Stomach smooth muscle (tissue), 2 donors: ENCODE results near the gene HSPA1L.
A peak's percentile ranks its signal among the peaks of the same experiment; 100 is the strongest.

Source experiments
- H3K27ac ChIP-seq: one replicate; pipeline ENCODE4 v1.7.0; 2013; ENCODE audit warnings: mild to moderate bottlenecking, low read length, inconsistent platforms
- H3K27me3 ChIP-seq, 2 donors: one replicate each; pipeline ENCODE4 v1.7.0; 2013; ENCODE audit warnings: low read length in 2 of 2; ENCODE audit not compliant: insufficient read depth in 2 of 2, control insufficient read depth in 1 of 2
- H3K36me3 ChIP-seq, 2 donors: one replicate each; pipeline ENCODE4 v1.7.0; 2013; ENCODE audit warnings: low read length in 2 of 2; ENCODE audit not compliant: control insufficient read depth in 2 of 2, insufficient read depth in 2 of 2
- H3K4me1 ChIP-seq: one replicate; pipeline ENCODE4 v1.7.0; 2013; ENCODE audit warnings: low read length; ENCODE audit not compliant: control insufficient read depth, insufficient read depth
- H3K4me3 ChIP-seq, 2 donors: one replicate each; pipeline ENCODE4 v1.7.0; 2013; ENCODE audit warnings: low read length in 2 of 2
- H3K9ac ChIP-seq, 2 donors: one replicate each; pipeline ENCODE4 v1.7.0; 2013; ENCODE audit warnings: low read length in 2 of 2, mild to moderate bottlenecking in 1 of 2
- H3K9me3 ChIP-seq, 2 donors: one replicate each; pipeline ENCODE4 v1.7.0; 2013; ENCODE audit warnings: low read length in 2 of 2; ENCODE audit not compliant: control insufficient read depth in 2 of 2
- donor health status: healthy.
- donor health status: Pancreatic carcinoma.

Gene HSPA1L

GRCh38 chr6:31770860-31771259 lies 44.2 kb downstream of the HSPA1L start:
- Histone ChIP-seq H3K9me3 (no peaks in the 10 kb centered on the region), H3K27ac (no peak overlapping the region), H3K4me1 (peaks cover 6% of the 10 kb centered on the region), H3K36me3 (no peaks in the 10 kb centered on the region), H3K4me3 (no peak overlapping the region), H3K27me3 (peaks cover 3 to 8% of the 10 kb centered on the region in 2 donors), H3K9ac (no peak overlapping the region)

- Histone ChIP-seq H3K9ac (no peak overlapping the region), H3K9me3 (no peaks in the 10 kb centered on the region), H3K4me3 (no peak overlapping the region), H3K27ac (no peak overlapping the region), H3K4me1 (peaks cover 6% of the 10 kb centered on the region), H3K27me3 (peaks cover 3 to 9% of the 10 kb centered on the region in 2 donors), H3K36me3 (no peaks in the 10 kb centered on the region)
These were observed 45.3 kb downstream of the HSPA1L start for GRCh38 chr6:31769684-31770371.

- H3K9ac ChIP-seq = no peak overlapping the region
- no peaks in the 10 kb centered on the region for H3K36me3 ChIP-seq
- H3K27ac ChIP-seq = no peak overlapping the region
- peaks cover 6% of the 10 kb centered on the region for H3K4me1 ChIP-seq
- H3K9me3 ChIP-seq = no peaks in the 10 kb centered on the region
- no peak overlapping the region for H3K4me3 ChIP-seq
- H3K27me3 ChIP-seq = peaks cover 3 to 9% of the 10 kb centered on the region in 2 donors
These were observed 46.5 kb downstream of the HSPA1L start for GRCh38 chr6:31768363-31769257.

- Histone ChIP-seq H3K27me3 (peaks cover 3 to 9% of the 10 kb centered on the region in 2 donors), H3K9ac (no peak overlapping the region), H3K27ac (no peak overlapping the region)
These were observed 47.9 kb downstream of the HSPA1L start for GRCh38 chr6:31767096-31767645.

GRCh38 chr6:31765910-31766794 lies 48.9 kb downstream of the HSPA1L start:
- peaks cover 3 to 9% of the 10 kb centered on the region in 2 donors for H3K27me3 ChIP-seq
- no peak overlapping the region for H3K27ac ChIP-seq
- H3K4me1 ChIP-seq = peaks cover 6% of the 10 kb centered on the region
- no peak overlapping the region for H3K9ac ChIP-seq
- no peaks in the 10 kb centered on the region for H3K36me3 ChIP-seq
- no peaks in the 10 kb centered on the region for H3K9me3 ChIP-seq
- peak overlapping the region in 1 of 2 donors; percentile 54 for H3K4me3 ChIP-seq

More at GRCh38 chr6:31767096-31767645, 47.9 kb downstream of the HSPA1L start:
- no peaks in the 10 kb centered on the region for H3K36me3 ChIP-seq
- no peak overlapping the region for H3K4me3 ChIP-seq
- no peaks in the 10 kb centered on the region for H3K9me3 ChIP-seq
- H3K4me1 ChIP-seq = peaks cover 6% of the 10 kb centered on the region

- H3K9me3 ChIP-seq = no peaks in the 10 kb centered on the region
- H3K4me1 ChIP-seq = peaks cover 6% of the 10 kb centered on the region
- H3K4me3 ChIP-seq = no peak overlapping the region
These were observed 49.5 kb downstream of the HSPA1L start for GRCh38 chr6:31765559-31765909.

GRCh38 chr6:31764198-31764597 lies 50.9 kb downstream of the HSPA1L start:
- Histone ChIP-seq H3K4me3 (no peak overlapping the region), H3K36me3 (no peaks in the 10 kb centered on the region), H3K9ac (no peak overlapping the region), H3K27me3 (peaks cover 3 to 9% of the 10 kb centered on the region in 2 donors), H3K9me3 (no peaks in the 10 kb centered on the region), H3K27ac (no peak overlapping the region), H3K4me1 (peaks cover 6% of the 10 kb centered on the region)

More at GRCh38 chr6:31765559-31765909, 49.5 kb downstream of the HSPA1L start:
- Histone ChIP-seq H3K9ac (no peak overlapping the region), H3K27ac (no peak overlapping the region), H3K27me3 (peaks cover 3 to 9% of the 10 kb centered on the region in 2 donors), H3K36me3 (no peaks in the 10 kb centered on the region)

GRCh38 chr6:31763619-31763940 lies 51.5 kb downstream of the HSPA1L start:
- H3K36me3 ChIP-seq = peaks cover 0 to 2% of the 10 kb centered on the region in 2 donors
- peaks cover 6% of the 10 kb centered on the region for H3K4me1 ChIP-seq
- H3K9me3 ChIP-seq = no peaks in the 10 kb centered on the region
- peaks cover 3 to 9% of the 10 kb centered on the region in 2 donors for H3K27me3 ChIP-seq
- H3K27ac ChIP-seq = no peak overlapping the region
- no peak overlapping the region for H3K4me3 ChIP-seq
- H3K9ac ChIP-seq = no peak overlapping the region

- Histone ChIP-seq H3K4me3 (no peak overlapping the region), H3K9ac (no peak overlapping the region), H3K27ac (no peak overlapping the region), H3K27me3 (peaks cover 3 to 9% of the 10 kb centered on the region in 2 donors), H3K36me3 (peaks cover 0 to 4% of the 10 kb centered on the region in 2 donors), H3K4me1 (peaks cover 6% of the 10 kb centered on the region), H3K9me3 (no peaks in the 10 kb centered on the region)
These were observed 52.0 kb downstream of the HSPA1L start for GRCh38 chr6:31762878-31763618.
